Smooth muscle cell (in vitro differentiated cells): Measurements from ENCODE around the gene UIMC1. TPM values are rescaled to one million over a fixed set of nuclear protein-coding genes. Genes with fewer than 3 reads are reported as not detected.

Experiments used
- DNase-seq: peaks from one replicate; lab custom pipeline; 2025; ENCODE audit not compliant: unreplicated experiment; lab: John Stamatoyannopoulos, UW
- H2AFZ ChIP-seq: fragments of 200-600 bp; sonication (generic); 2 replicates; pipeline ENCODE4 v1.6.0; 2016; ENCODE audit warnings: antibody characterized with exemption, low read depth, mild to moderate bottlenecking
- H3F3A ChIP-seq: fragments of 200-600 bp; sonication (generic); 2 replicates; pipeline ENCODE4 v1.6.0; 2017; ENCODE audit warnings: antibody characterized with exemption, low read depth
- H3K27ac ChIP-seq: fragments of 200-600 bp; sonication (generic); 2 replicates; pipeline ENCODE4 v1.5.1; 2016; ENCODE audit warnings: low read depth, mild to moderate bottlenecking
- H3K27me3 ChIP-seq: fragments of 200-600 bp; sonication (generic); 2 replicates; pipeline ENCODE4 v1.6.1; 2016; ENCODE audit warnings: low read depth, mild to moderate bottlenecking
- H3K36me3 ChIP-seq: fragments of 200-600 bp; sonication (generic); 2 replicates; pipeline ENCODE4 v1.5.1; 2016; ENCODE audit warnings: low read depth
- H3K4me1 ChIP-seq: fragments of 200-600 bp; sonication (generic); 2 replicates; pipeline ENCODE4 v1.5.1; 2016; ENCODE audit warnings: low read depth
- H3K4me2 ChIP-seq: fragments of 200-600 bp; sonication (generic); 2 replicates; pipeline ENCODE4 v1.6.0; 2016; ENCODE audit warnings: mild to moderate bottlenecking
- H3K4me3 ChIP-seq: fragments of 200-600 bp; sonication (generic); 2 replicates; pipeline ENCODE4 v1.5.1; 2016; ENCODE audit warnings: mild to moderate bottlenecking
- H3K79me2 ChIP-seq: fragments of 200-600 bp; sonication (generic); 2 replicates; pipeline ENCODE4 v1.6.0; 2016; ENCODE audit warnings: low read depth, mild to moderate bottlenecking
- H3K9ac ChIP-seq: fragments of 200-600 bp; sonication (generic); 2 replicates; pipeline ENCODE4 v1.6.0; 2016; ENCODE audit warnings: low read depth
- H3K9me3 ChIP-seq: fragments of 200-600 bp; sonication (generic); replicated peaks from 2 replicates; pipeline ENCODE4 v1.5.1; 2016; ENCODE audit warnings: low read depth
- H4K20me1 ChIP-seq: fragments of 200-600 bp; sonication (generic); 2 replicates; pipeline ENCODE4 v1.6.0; 2016; ENCODE audit warnings: low read depth
- CTCF ChIP-seq: fragments of 200-600 bp; sonication (generic); IDR thresholded peaks from 2 replicates; pipeline ENCODE4 v1.5.1; 2017; ENCODE audit warnings: borderline replicate concordance, mild to moderate bottlenecking, antibody characterized with exemption; ENCODE audit not compliant: insufficient read depth, poor library complexity, severe bottlenecking
- WGBS: methylation state at CpG from one replicate; pipeline ENCODE4 v1.1.7; 2016; ENCODE audit warnings: low lambda C conversion rate; 5-methylcytosine and 5-hydroxymethylcytosine counted together
- polyA plus RNA-seq: library from polyadenylated mRNA; unstranded; fragments of >200 nt; fragmentation: Nextera tagmentation; extraction: Ambion mirVana; gene quantifications from 2 replicates; pipeline ENCODE4 v1.2.1, GENCODE V29; 2016
- total RNA-seq: library from RNA; depleted of rRNA; stranded (reverse); fragments of >200 nt; gene quantifications from 2 replicates; pipeline ENCODE4 v1.2.3, GENCODE V29; 2014

UIMC1 gene
- total and polyA plus RNA-seq, 2 experiments from 2014 or later = 12.1 to 19.9 TPM

- no peaks in the 10 kb centered on the region for H3K36me3 ChIP-seq
- peaks cover 7% of the 10 kb centered on the region for H3K27me3 ChIP-seq
- no peaks in the 10 kb centered on the region for H3K9me3 ChIP-seq
- H3K4me1 ChIP-seq = no peaks in the 10 kb centered on the region
- WGBS = 87% methylated on average over 1 of the region's 1 CpG
- no peaks in the 10 kb centered on the region for H3F3A ChIP-seq
- no peak overlapping the region for H3K9ac ChIP-seq
- H3K4me3 ChIP-seq = no peak overlapping the region
- no peaks in the 10 kb centered on the region for H3K79me2 ChIP-seq
- no peaks in the 10 kb centered on the region for H4K20me1 ChIP-seq
- TF ChIP-seq CTCF = no peak
- DNase-seq = no peak
- no peak overlapping the region for H3K27ac ChIP-seq
- no peak overlapping the region for H2AFZ ChIP-seq
- H3K4me2 ChIP-seq = no peak overlapping the region
These were observed 117.8 kb downstream of the UIMC1 start for GRCh38 chr5:176888865-176889165.

- no peak for TF ChIP-seq CTCF
- Histone ChIP-seq H3K4me3 (no peak overlapping the region), H3K9me3 (no peaks in the 10 kb centered on the region), H3K9ac (no peak overlapping the region), H3K79me2 (no peaks in the 10 kb centered on the region), H3K4me1 (no peaks in the 10 kb centered on the region), H3K27ac (no peak overlapping the region), H3K4me2 (no peak overlapping the region), H3F3A (no peaks in the 10 kb centered on the region), H3K27me3 (peaks cover 7% of the 10 kb centered on the region), H2AFZ (no peak overlapping the region), H3K36me3 (no peaks in the 10 kb centered on the region), H4K20me1 (no peaks in the 10 kb centered on the region)
- WGBS = 94% methylated on average over 27 of the region's 27 CpGs
- DNase-seq = no peak
These were observed 118.3 kb downstream of the UIMC1 start for GRCh38 chr5:176888016-176888864.

GRCh38 chr5:176887252-176887849, 119.2 kb downstream of the UIMC1 start:
- no peak for DNase-seq
- Histone ChIP-seq H3K4me3 (no peak overlapping the region), H2AFZ (no peak overlapping the region), H3K4me1 (no peaks in the 10 kb centered on the region), H4K20me1 (no peaks in the 10 kb centered on the region), H3F3A (no peaks in the 10 kb centered on the region), H3K4me2 (no peak overlapping the region), H3K9ac (no peak overlapping the region), H3K27ac (no peak overlapping the region), H3K36me3 (no peaks in the 10 kb centered on the region), H3K9me3 (no peaks in the 10 kb centered on the region), H3K27me3 (peaks cover 5% of the 10 kb centered on the region), H3K79me2 (no peaks in the 10 kb centered on the region)
- WGBS = 93% methylated on average over 28 of the region's 28 CpGs
- no peak for TF ChIP-seq CTCF
